Right cardiac atrium (tissue), 5 donors: ENCODE results near the gene COX8A. TPM values are rescaled to one million over a fixed set of nuclear protein-coding genes. Genes with fewer than 3 reads are reported as not detected.

Experiments used
- ATAC-seq, 2 donors: fragments of 200-7000 bp; cut with Tn5 transposase; one replicate each; pipeline versions ENCODE4 v1.8.0 to v1.9.1; 2020; ENCODE audit warnings: moderate library complexity in 2 of 2, mild to moderate bottlenecking in 1 of 2
- DNase-seq, 3 donors: peaks; one replicate each; pipeline ENCODE4 v3.0.0-alpha.2; 2020
- H3K27ac ChIP-seq: one replicate; pipeline ENCODE4 v1.5.1; 2013; ENCODE audit warnings: mild to moderate bottlenecking, low read length, control low read depth, moderate library complexity
- H3K27me3 ChIP-seq: one replicate; pipeline ENCODE4 v1.6.1; 2013; ENCODE audit not compliant: control insufficient read depth, insufficient read depth
- H3K4me1 ChIP-seq: one replicate; pipeline ENCODE4 v1.6.1; 2013; ENCODE audit warnings: low read length; ENCODE audit not compliant: control insufficient read depth, insufficient read depth
- H3K4me3 ChIP-seq: one replicate; pipeline ENCODE4 v1.5.1; 2013; ENCODE audit warnings: low read length, control low read depth
- H3K9me3 ChIP-seq: one replicate; pipeline ENCODE4 v1.6.1; 2013; ENCODE audit warnings: low read length; ENCODE audit not compliant: control insufficient read depth
- WGBS: extraction: QIAGEN DNeasy Blood & Tissue Kit; methylation state at CpG from one replicate; pipeline ENCODE4 v1.1.7; 2013; 5-methylcytosine and 5-hydroxymethylcytosine counted together
- intact Hi-C, 4 donors: fragments of 100-400 bp; cut with DNase I; formaldehyde crosslinking; loops; one replicate each; pipeline versions ENCODE4 v1.11.0 to v1.14.0; 2022 to 2023
- polyA plus RNA-seq: library from polyadenylated mRNA; stranded (reverse); fragments of 200-250 nt; gene quantifications from one replicate; pipeline ENCODE4 v1.2.3, GENCODE V29; 2013
- total RNA-seq, 4 donors: library from RNA; stranded (reverse); fragmentation: NEBNext Ultra II Directional; extraction: Animal tissue kit (Norgen Biotek cat#: 25700); gene quantifications; one replicate each; pipeline ENCODE4 v1.2.1, GENCODE V29; 2021
- donor health status: healthy with polysubstance abuse.
- donor health status: DM: no; HTN: yes; CAD: no.
- donor health status: DM: no; HTN: no; CAD: no.
- donor health status: DM: no; HTN: yes; CAD: no; lungs with severe emphysema.
- donor health status: DM: yes; HTN: yes; CAD: no.

The COX8A gene
- total and polyA plus RNA-seq, 5 donors, result 726 to 2,526 (median 815) TPM

- ATAC-seq, result no peak
Measured at GRCh38 chr11:64003807-64004589, 29.6 kb downstream of the COX8A start.

GRCh38 chr11:64004590-64004984 lies 30.2 kb downstream of the COX8A start:
- no peak for ATAC-seq
- Histone ChIP-seq H3K27ac (no peak overlapping the region), H3K9me3 (no peaks in the 10 kb centered on the region), H3K27me3 (no peaks in the 10 kb centered on the region), H3K4me1 (peaks cover 7% of the 10 kb centered on the region), H3K4me3 (no peak overlapping the region)
- 76% methylated on average over 4 of the region's 4 CpGs for WGBS
- intact Hi-C loops, result no loop called here
- no peak for DNase-seq

More at GRCh38 chr11:64003807-64004589, 29.6 kb downstream of the COX8A start:
- intact Hi-C loops, result no loop called here
- WGBS, result 59% methylated on average over 23 of the region's 23 CpGs
- peaks cover 8% of the 10 kb centered on the region for H3K4me1 ChIP-seq
- H3K27me3 ChIP-seq, result no peaks in the 10 kb centered on the region
- H3K27ac ChIP-seq, result no peak overlapping the region
- DNase-seq, result no peak
- H3K4me3 ChIP-seq, result no peak overlapping the region
- H3K9me3 ChIP-seq, result no peaks in the 10 kb centered on the region

GRCh38 chr11:64005691-64006090 lies 31.3 kb downstream of the COX8A start:
- no peaks in the 10 kb centered on the region for H3K9me3 ChIP-seq
- intact Hi-C loops, result no loop called here
- DNase-seq (no peak), ATAC-seq (no peak)
- WGBS, result 85% methylated on average over 4 of the region's 4 CpGs
- H3K4me1 ChIP-seq, result peaks cover 4% of the 10 kb centered on the region
- H3K4me3 ChIP-seq, result no peak overlapping the region
- no peak overlapping the region for H3K27ac ChIP-seq
- H3K27me3 ChIP-seq, result no peaks in the 10 kb centered on the region

GRCh38 chr11:64006398-64006797 lies 32.0 kb downstream of the COX8A start:
- H3K9me3 ChIP-seq, result no peaks in the 10 kb centered on the region
- peaks cover 4% of the 10 kb centered on the region for H3K4me1 ChIP-seq
- no peak overlapping the region for H3K27ac ChIP-seq
- intact Hi-C loops, result no loop called here
- no peak for DNase-seq
- 75% methylated on average over 12 of the region's 12 CpGs for WGBS
- no peak overlapping the region for H3K4me3 ChIP-seq
- no peak for ATAC-seq
- no peaks in the 10 kb centered on the region for H3K27me3 ChIP-seq

GRCh38 chr11:64007160-64007628 lies 32.8 kb downstream of the COX8A start:
- WGBS, result 1% methylated on average over 27 of the region's 27 CpGs
- ATAC-seq (peak; percentile 35 to 74), DNase-seq (peak in 2 of 3 donors; percentile 49 to 74)
- no peaks in the 10 kb centered on the region for H3K27me3 ChIP-seq
- peak overlapping the region; percentile 21 for H3K4me3 ChIP-seq
- intact Hi-C loops, result no loop called here
- no peak overlapping the region for H3K27ac ChIP-seq
- peaks cover 4% of the 10 kb centered on the region for H3K4me1 ChIP-seq
- H3K9me3 ChIP-seq, result no peaks in the 10 kb centered on the region

GRCh38 chr11:64007629-64008282 lies 33.3 kb downstream of the COX8A start:
- 3% methylated on average over 40 of the region's 40 CpGs for WGBS
- Histone ChIP-seq H3K4me1 (peaks cover 4% of the 10 kb centered on the region), H3K27ac (no peak overlapping the region), H3K9me3 (no peaks in the 10 kb centered on the region), H3K4me3 (peak overlapping the region; percentile 21), H3K27me3 (no peaks in the 10 kb centered on the region)
- DNase-seq, result peak; percentile 89 to 96 (median 95)
- peak; percentile 90 to 92 for ATAC-seq
- intact Hi-C loops, result no loop called here

GRCh38 chr11:64008283-64008913 lies 34.0 kb downstream of the COX8A start:
- DNase-seq (no peak), ATAC-seq (no peak)
- WGBS, result 93% methylated on average over 26 of the region's 26 CpGs
- intact Hi-C loops, result no loop called here
- Histone ChIP-seq H3K4me3 (no peak overlapping the region), H3K9me3 (no peaks in the 10 kb centered on the region), H3K27ac (no peak overlapping the region), H3K4me1 (peaks cover 4% of the 10 kb centered on the region), H3K27me3 (no peaks in the 10 kb centered on the region)

- 93% methylated on average over 18 of the region's 18 CpGs for WGBS
- Histone ChIP-seq H3K9me3 (no peaks in the 10 kb centered on the region), H3K27ac (no peak overlapping the region), H3K4me1 (peaks cover 4% of the 10 kb centered on the region), H3K4me3 (no peak overlapping the region), H3K27me3 (no peaks in the 10 kb centered on the region)
- intact Hi-C loops, result no loop called here
- ATAC-seq, result no peak
- DNase-seq, result no peak
Measured at GRCh38 chr11:64008914-64009633, 34.7 kb downstream of the COX8A start.

- DNase-seq (no peak), ATAC-seq (no peak)
- H3K4me3 ChIP-seq, result no peak overlapping the region
- no peaks in the 10 kb centered on the region for H3K9me3 ChIP-seq
- no peak overlapping the region for H3K27ac ChIP-seq
- 98% methylated on average over 8 of the region's 8 CpGs for WGBS
- peaks cover 4% of the 10 kb centered on the region for H3K4me1 ChIP-seq
- intact Hi-C loops, result no loop called here
- H3K27me3 ChIP-seq, result no peaks in the 10 kb centered on the region
Measured at GRCh38 chr11:64009710-64010109, 35.3 kb downstream of the COX8A start.

- Histone ChIP-seq H3K9me3 (no peaks in the 10 kb centered on the region), H3K4me3 (no peak overlapping the region), H3K4me1 (peaks cover 4% of the 10 kb centered on the region), H3K27me3 (no peaks in the 10 kb centered on the region), H3K27ac (no peak overlapping the region)
- intact Hi-C loops, result no loop called here
- no peak for DNase-seq
- 95% methylated on average over 2 of the region's 2 CpGs for WGBS
- ATAC-seq, result no peak
Measured at GRCh38 chr11:64010783-64011182, 36.4 kb downstream of the COX8A start.
